Endothelial cell (in vitro differentiated cells): ENCODE measurements around the gene FCRL3. TPM values are rescaled to one million over a fixed set of nuclear protein-coding genes. Genes with fewer than 3 reads are reported as not detected.
A peak's percentile ranks its signal among the peaks of the same experiment; 100 is the strongest.

ENCODE experiments used
- DNase-seq: peaks from one replicate; pipeline ENCODE4 v3.0.0; 2021; ENCODE audit warnings: low spot score
- H3K27ac Mint-ChIP-seq: one replicate; pipeline ENCODE4 v1.8.0; 2021; ENCODE audit warnings: mixed read lengths, inconsistent platforms; ENCODE audit not compliant: unreplicated experiment
- H3K27me3 Mint-ChIP-seq: one replicate; pipeline ENCODE4 v1.8.0; 2021; ENCODE audit warnings: mild to moderate bottlenecking, moderate library complexity, mixed read lengths, inconsistent platforms; ENCODE audit not compliant: unreplicated experiment
- H3K36me3 Mint-ChIP-seq: one replicate; pipeline ENCODE4 v1.8.0; 2021; ENCODE audit warnings: mild to moderate bottlenecking, low read depth, mixed read lengths, inconsistent platforms; ENCODE audit not compliant: unreplicated experiment
- H3K4me1 Mint-ChIP-seq: one replicate; pipeline ENCODE4 v1.8.0; 2021; ENCODE audit warnings: mild to moderate bottlenecking, mixed read lengths, inconsistent platforms; ENCODE audit not compliant: unreplicated experiment
- H3K4me3 Mint-ChIP-seq: one replicate; pipeline ENCODE4 v1.8.0; 2021; ENCODE audit warnings: mild to moderate bottlenecking, mixed read lengths, inconsistent platforms; ENCODE audit not compliant: unreplicated experiment
- H3K9me3 Mint-ChIP-seq: one replicate; pipeline ENCODE4 v1.8.0; 2021; ENCODE audit warnings: mixed read lengths, inconsistent platforms; ENCODE audit not compliant: unreplicated experiment
- CTCF ChIP-seq: fragments of 200-600 bp; sonication (generic); IDR thresholded peaks from one replicate; pipeline ENCODE4 v1.5.0; 2021; ENCODE audit warnings: antibody characterized with exemption; ENCODE audit not compliant: unreplicated experiment
- total RNA-seq: library from RNA; stranded (reverse); fragmentation: NEBNext Ultra II Directional; extraction: Animal tissue kit (Norgen Biotek cat#: 25700); gene quantifications from one replicate; pipeline ENCODE4 v1.2.1, GENCODE V29; 2021; ENCODE audit not compliant: unreplicated experiment

Gene FCRL3
- total RNA-seq, 1 donor from 2014 or later, result not detected

GRCh38 chr1:157691285-157691920 lies 9.2 kb downstream of the FCRL3 start:
- TF ChIP-seq CTCF, result peak; percentile 52
- DNase-seq, result peak; percentile 8
- Mint-ChIP-seq H3K4me1 (no peaks in the 10 kb centered on the region), H3K9me3 (no peaks in the 10 kb centered on the region), H3K4me3 (no peak overlapping the region), H3K27ac (no peak overlapping the region), H3K36me3 (no peaks in the 10 kb centered on the region), H3K27me3 (no peaks in the 10 kb centered on the region)

GRCh38 chr1:157682710-157683437 lies 17.7 kb downstream of the FCRL3 start:
- Mint-ChIP-seq H3K4me3 (no peak overlapping the region), H3K27ac (no peak overlapping the region), H3K4me1 (no peaks in the 10 kb centered on the region), H3K9me3 (no peaks in the 10 kb centered on the region), H3K27me3 (no peaks in the 10 kb centered on the region), H3K36me3 (no peaks in the 10 kb centered on the region)
- no peak for TF ChIP-seq CTCF
- DNase-seq, result no peak

- Mint-ChIP-seq H3K4me3 (no peak overlapping the region), H3K36me3 (no peaks in the 10 kb centered on the region)
- no peak for DNase-seq
These were observed 21.8 kb downstream of the FCRL3 start for GRCh38 chr1:157678721-157679120.

GRCh38 chr1:157673008-157673407 lies 27.6 kb downstream of the FCRL3 start:
- Mint-ChIP-seq H3K4me3 (no peak overlapping the region), H3K4me1 (no peaks in the 10 kb centered on the region), H3K36me3 (no peaks in the 10 kb centered on the region), H3K27ac (no peak overlapping the region), H3K9me3 (no peaks in the 10 kb centered on the region), H3K27me3 (no peaks in the 10 kb centered on the region)
- no peak for DNase-seq
- no peak for TF ChIP-seq CTCF

More at GRCh38 chr1:157678721-157679120, 21.8 kb downstream of the FCRL3 start:
- TF ChIP-seq CTCF, result no peak
- no peak overlapping the region for H3K27ac Mint-ChIP-seq
- H3K9me3 Mint-ChIP-seq, result no peaks in the 10 kb centered on the region
- no peaks in the 10 kb centered on the region for H3K27me3 Mint-ChIP-seq
- no peaks in the 10 kb centered on the region for H3K4me1 Mint-ChIP-seq

GRCh38 chr1:157671895-157672294 lies 28.7 kb downstream of the FCRL3 start:
- Mint-ChIP-seq H3K4me1 (no peaks in the 10 kb centered on the region), H3K27me3 (peaks cover 2% of the 10 kb centered on the region), H3K36me3 (no peaks in the 10 kb centered on the region), H3K27ac (no peak overlapping the region), H3K4me3 (no peak overlapping the region), H3K9me3 (no peaks in the 10 kb centered on the region)
- DNase-seq, result no peak
- no peak for TF ChIP-seq CTCF
